Measurements from ENCODE around the gene MAU2.

Gene MAU2

GRCh38 chr19:19321141-19321577 is 530 bp downstream of the MAU2 start:
- H3K4me1 Mint-ChIP-seq = peaks cover 34% of the 10 kb centered on the region

GRCh38 chr19:19324059-19324770 is 3.6 kb downstream of the MAU2 start:
- H3K4me3 Mint-ChIP-seq = peak overlapping the region; percentile 31
- DNase-seq (ENCODE audit: low spot score in 2 of 2) (no peak), ATAC-seq (replicated peaks; ENCODE audit: extremely low read depth, poor library complexity, severe bottlenecking) (no peak)
- H3K4me1 Mint-ChIP-seq = peaks cover 45% of the 10 kb centered on the region
- peaks cover 45% of the 10 kb centered on the region for H3K36me3 Mint-ChIP-seq (ENCODE audit: insufficient read depth)
- no peaks in the 10 kb centered on the region for H3K27me3 Mint-ChIP-seq
- H3K27ac Mint-ChIP-seq (ENCODE audit: low read depth) = no peak overlapping the region
- no peaks in the 10 kb centered on the region for H3K9me3 Mint-ChIP-seq

More at GRCh38 chr19:19321141-19321577, 530 bp downstream of the MAU2 start:
- DNase-seq (ENCODE audit: low spot score in 2 of 2) = no peak
- no peak for ATAC-seq (replicated peaks; ENCODE audit: extremely low read depth, poor library complexity, severe bottlenecking)
- Mint-ChIP-seq H3K9me3 (no peaks in the 10 kb centered on the region), H3K4me3 (peak overlapping the region; percentile 93), H3K27ac (ENCODE audit: low read depth) (peak overlapping the region; percentile 95), H3K36me3 (ENCODE audit: insufficient read depth) (peaks cover 33% of the 10 kb centered on the region), H3K27me3 (no peaks in the 10 kb centered on the region)

DNA sequence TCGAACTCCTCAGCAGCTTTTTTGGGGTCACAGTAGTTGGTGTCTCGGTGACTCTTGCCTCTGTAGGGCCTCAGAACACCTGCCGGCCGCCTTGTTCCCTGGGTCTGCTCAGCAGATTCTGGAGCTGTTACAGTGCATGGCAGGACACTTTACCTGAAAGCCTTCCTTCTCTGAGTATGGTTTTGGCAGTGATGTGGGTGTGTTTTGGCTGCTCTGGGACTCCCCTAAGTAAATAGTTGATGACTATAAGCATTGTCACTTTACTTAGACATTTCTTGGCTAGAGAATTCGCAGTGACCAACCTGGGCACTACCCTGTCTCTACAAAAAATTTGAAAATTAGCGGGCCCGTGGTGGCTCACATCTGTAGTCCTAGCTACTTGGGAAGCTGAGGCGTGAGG is 7.0 kb downstream of the MAU2 start:
- H3K9me3 Mint-ChIP-seq = no peaks in the 10 kb centered on the region
- H3K27me3 Mint-ChIP-seq = no peaks in the 10 kb centered on the region
- no peak for DNase-seq (ENCODE audit: low spot score in 2 of 2)
- H3K4me1 Mint-ChIP-seq = peaks cover 46% of the 10 kb centered on the region
- ATAC-seq (replicated peaks; ENCODE audit: extremely low read depth, poor library complexity, severe bottlenecking) = no peak
- H3K27ac Mint-ChIP-seq (ENCODE audit: low read depth) = peak overlapping the region; percentile 29
- no peak overlapping the region for H3K4me3 Mint-ChIP-seq
- H3K36me3 Mint-ChIP-seq (ENCODE audit: insufficient read depth) = peaks cover 45% of the 10 kb centered on the region

GRCh38 chr19:19329126-19329525 is 8.5 kb downstream of the MAU2 start:
- ATAC-seq (replicated peaks; ENCODE audit: extremely low read depth, poor library complexity, severe bottlenecking) (peak; percentile 14), DNase-seq (ENCODE audit: low spot score in 2 of 2) (no peak)
- Mint-ChIP-seq H3K4me1 (peaks cover 43% of the 10 kb centered on the region), H3K9me3 (no peaks in the 10 kb centered on the region), H3K27ac (ENCODE audit: low read depth) (no peak overlapping the region), H3K4me3 (no peak overlapping the region), H3K36me3 (ENCODE audit: insufficient read depth) (peaks cover 39% of the 10 kb centered on the region), H3K27me3 (no peaks in the 10 kb centered on the region)

DNA sequence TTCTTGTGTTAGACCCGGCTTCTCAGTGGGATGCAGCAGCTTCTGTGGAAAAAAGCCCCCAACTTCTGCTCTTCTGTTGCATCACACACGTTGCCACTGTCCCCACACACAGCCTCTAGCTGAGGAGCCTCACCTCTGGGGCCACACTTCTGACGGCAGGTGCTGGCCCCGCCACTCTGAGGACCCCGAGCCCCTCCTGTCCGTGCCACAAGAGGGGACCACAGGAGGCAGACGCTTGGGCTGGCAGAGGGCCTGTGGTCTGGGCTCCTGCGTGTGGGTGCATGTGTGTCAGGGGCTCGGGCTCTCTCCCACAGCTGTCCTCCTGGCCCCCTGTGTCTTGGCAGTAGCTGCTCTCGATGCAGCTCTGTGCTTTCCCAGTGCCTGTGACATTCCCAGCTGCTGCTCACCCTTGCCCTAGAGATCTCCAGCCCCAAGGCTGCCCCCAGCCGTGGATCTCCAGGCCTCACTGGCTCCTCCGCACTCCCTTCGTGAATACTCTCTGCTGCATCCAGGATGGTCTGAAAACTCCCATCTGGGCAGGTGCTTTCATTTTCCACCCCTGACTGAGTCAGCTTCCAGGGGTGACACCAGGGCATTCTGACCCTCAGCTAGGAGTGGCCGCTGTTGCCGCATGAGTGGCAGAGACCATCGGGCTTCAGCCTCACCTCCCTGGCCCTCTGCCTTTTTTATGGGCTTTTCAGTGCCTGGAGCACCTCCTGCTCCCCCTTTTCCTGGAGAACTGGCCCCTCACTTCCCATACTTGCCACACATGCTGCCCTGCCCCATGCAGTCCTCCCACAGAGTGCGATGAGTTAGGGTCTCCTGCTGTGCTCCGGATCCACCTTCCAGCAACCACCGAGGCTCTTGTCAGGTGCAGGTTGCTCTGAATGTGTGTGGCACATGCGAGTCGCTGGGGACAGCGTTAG is 13.7 kb downstream of the MAU2 start:
- Mint-ChIP-seq H3K36me3 (ENCODE audit: insufficient read depth) (peaks cover 33% of the 10 kb centered on the region), H3K4me1 (peaks cover 29% of the 10 kb centered on the region), H3K4me3 (no peak overlapping the region), H3K27me3 (no peaks in the 10 kb centered on the region), H3K9me3 (no peaks in the 10 kb centered on the region), H3K27ac (ENCODE audit: low read depth) (no peak overlapping the region)
- DNase-seq (ENCODE audit: low spot score in 2 of 2) (no peak), ATAC-seq (replicated peaks; ENCODE audit: extremely low read depth, poor library complexity, severe bottlenecking) (no peak)

DNA sequence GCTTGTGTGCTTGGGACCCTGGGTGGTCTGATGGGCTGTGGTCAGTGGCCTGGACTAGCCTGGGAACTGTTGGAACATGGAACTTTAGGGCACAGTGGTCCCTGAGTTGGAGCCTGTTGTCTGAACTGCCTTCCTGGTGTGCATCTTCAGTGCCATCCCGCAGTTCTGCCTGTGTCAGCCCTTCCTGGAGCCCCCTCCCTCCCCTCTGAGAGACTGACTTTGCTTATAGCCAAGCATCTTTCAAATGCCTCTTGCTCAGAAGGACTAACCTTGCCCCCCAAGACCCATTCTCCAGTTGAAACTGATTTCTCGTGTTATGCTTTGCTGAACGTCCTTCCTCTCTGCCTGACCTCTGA is 14.3 kb downstream of the MAU2 start:
- H3K36me3 Mint-ChIP-seq (ENCODE audit: insufficient read depth) = peaks cover 37% of the 10 kb centered on the region
- no peaks in the 10 kb centered on the region for H3K27me3 Mint-ChIP-seq
- ATAC-seq (replicated peaks; ENCODE audit: extremely low read depth, poor library complexity, severe bottlenecking) (no peak), DNase-seq (ENCODE audit: low spot score in 2 of 2) (no peak)
- H3K27ac Mint-ChIP-seq (ENCODE audit: low read depth) = no peak overlapping the region
- no peaks in the 10 kb centered on the region for H3K9me3 Mint-ChIP-seq
- H3K4me3 Mint-ChIP-seq = no peak overlapping the region
- peaks cover 27% of the 10 kb centered on the region for H3K4me1 Mint-ChIP-seq

DNA sequence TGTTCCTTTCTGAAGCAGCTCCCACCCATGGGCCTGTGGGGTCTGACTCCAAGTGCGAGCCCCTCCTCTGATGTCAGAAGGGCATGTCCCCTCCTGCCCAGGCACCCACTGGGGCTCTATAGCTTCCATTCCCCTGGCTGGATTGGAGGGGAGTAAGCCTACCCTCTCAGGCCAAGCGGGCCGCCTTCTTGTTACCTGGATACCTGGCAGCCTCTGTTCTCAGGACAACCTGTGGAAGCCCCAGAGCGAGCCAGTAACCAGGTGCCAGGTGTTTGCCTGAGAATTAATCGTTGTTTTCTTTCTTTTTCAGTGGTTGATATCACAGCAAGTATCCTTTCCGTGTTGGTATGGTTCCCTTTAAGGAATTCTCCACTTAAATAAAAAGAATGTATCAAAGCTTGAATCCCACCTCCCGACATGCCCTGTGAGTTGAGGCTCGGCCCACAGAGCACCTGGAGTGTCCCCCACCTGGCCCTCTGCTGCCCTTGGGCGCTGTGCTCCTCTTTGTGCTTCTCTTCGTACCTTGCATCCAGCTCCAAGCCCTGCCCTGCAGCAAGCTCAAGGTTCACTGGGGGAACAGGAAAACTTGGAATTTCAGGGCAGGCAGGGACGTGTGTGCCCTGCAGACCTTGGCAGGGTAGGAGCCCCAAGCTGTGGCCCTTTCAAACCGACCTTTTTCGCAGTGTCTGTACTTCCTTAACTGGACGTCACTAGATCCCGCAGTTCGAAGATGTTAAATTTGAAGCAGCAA is 15.0 kb downstream of the MAU2 start:
- DNase-seq (ENCODE audit: low spot score in 2 of 2) (no peak), ATAC-seq (replicated peaks; ENCODE audit: extremely low read depth, poor library complexity, severe bottlenecking) (no peak)
- H3K4me1 Mint-ChIP-seq = peaks cover 27% of the 10 kb centered on the region

DNA sequence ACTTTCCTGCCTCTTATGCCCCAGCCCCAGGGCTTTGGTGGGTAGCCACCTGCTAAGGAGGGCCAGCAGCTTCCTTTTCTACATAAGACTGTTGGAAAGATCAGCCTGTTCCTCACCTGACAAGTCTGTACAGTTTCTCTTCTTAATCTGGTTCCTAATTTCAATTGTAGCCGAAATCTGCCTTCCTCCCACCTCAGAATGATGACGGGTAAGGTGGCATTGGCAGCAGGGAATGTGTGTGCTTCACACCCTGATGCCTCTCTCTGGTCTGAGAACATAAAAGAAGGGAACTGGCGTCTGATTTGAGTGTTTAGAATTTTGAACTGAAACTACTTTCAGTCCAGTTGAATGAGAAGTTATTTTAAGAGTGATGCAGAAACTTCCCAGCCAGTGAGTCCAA is 16.0 kb downstream of the MAU2 start:
- H3K27ac Mint-ChIP-seq (ENCODE audit: low read depth) = peak overlapping the region; percentile 41
- H3K9me3 Mint-ChIP-seq = no peaks in the 10 kb centered on the region
- DNase-seq (ENCODE audit: low spot score in 2 of 2) (no peak), ATAC-seq (replicated peaks; ENCODE audit: extremely low read depth, poor library complexity, severe bottlenecking) (no peak)
- peaks cover 33% of the 10 kb centered on the region for H3K36me3 Mint-ChIP-seq (ENCODE audit: insufficient read depth)
- H3K27me3 Mint-ChIP-seq = no peaks in the 10 kb centered on the region
- H3K4me1 Mint-ChIP-seq = peaks cover 23% of the 10 kb centered on the region
- no peak overlapping the region for H3K4me3 Mint-ChIP-seq

More for the DNA sequence above, 15.0 kb downstream of the MAU2 start:
- Mint-ChIP-seq H3K27me3 (no peaks in the 10 kb centered on the region), H3K9me3 (no peaks in the 10 kb centered on the region), H3K36me3 (ENCODE audit: insufficient read depth) (peaks cover 34% of the 10 kb centered on the region), H3K27ac (ENCODE audit: low read depth) (no peak overlapping the region), H3K4me3 (no peak overlapping the region)

- no peak overlapping the region for H3K27ac Mint-ChIP-seq (ENCODE audit: low read depth)
- peaks cover 30% of the 10 kb centered on the region for H3K36me3 Mint-ChIP-seq (ENCODE audit: insufficient read depth)
- DNase-seq (ENCODE audit: low spot score in 2 of 2) = no peak
- no peaks in the 10 kb centered on the region for H3K27me3 Mint-ChIP-seq
- no peak overlapping the region for H3K4me3 Mint-ChIP-seq
- H3K4me1 Mint-ChIP-seq = peaks cover 22% of the 10 kb centered on the region
- no peak for ATAC-seq (replicated peaks; ENCODE audit: extremely low read depth, poor library complexity, severe bottlenecking)
- no peaks in the 10 kb centered on the region for H3K9me3 Mint-ChIP-seq
These were observed 16.5 kb downstream of the MAU2 start for GRCh38 chr19:19337120-19337519.

- Mint-ChIP-seq H3K9me3 (no peaks in the 10 kb centered on the region), H3K4me3 (no peak overlapping the region), H3K27me3 (no peaks in the 10 kb centered on the region), H3K36me3 (ENCODE audit: insufficient read depth) (peaks cover 29% of the 10 kb centered on the region), H3K4me1 (peaks cover 22% of the 10 kb centered on the region), H3K27ac (ENCODE audit: low read depth) (no peak overlapping the region)
- DNase-seq (ENCODE audit: low spot score in 2 of 2) (no peak), ATAC-seq (replicated peaks; ENCODE audit: extremely low read depth, poor library complexity, severe bottlenecking) (no peak)
These were observed 17.5 kb downstream of the MAU2 start for GRCh38 chr19:19338082-19338481.

DNA sequence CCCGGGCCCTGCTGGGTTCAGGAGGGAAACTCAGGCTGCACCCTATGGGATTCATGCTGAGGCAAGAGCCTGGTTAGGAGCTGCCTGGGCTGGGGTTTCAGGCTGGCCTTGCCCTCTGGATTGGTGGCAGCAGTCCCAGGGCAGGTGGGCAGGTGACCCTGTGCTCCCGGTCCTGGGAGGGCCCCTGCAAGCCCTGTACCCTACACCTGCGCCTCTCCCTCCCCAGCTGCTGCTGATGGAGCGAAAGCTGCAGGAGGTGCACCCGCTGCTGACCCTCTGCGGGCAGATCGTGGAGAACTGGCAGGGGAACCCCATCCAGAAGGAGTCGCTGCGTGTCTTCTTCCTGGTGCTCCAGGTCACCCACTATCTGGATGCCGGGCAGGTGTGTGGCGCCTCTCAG is 20.4 kb downstream of the MAU2 start:
- H3K9me3 Mint-ChIP-seq = no peaks in the 10 kb centered on the region
- peaks cover 34% of the 10 kb centered on the region for H3K36me3 Mint-ChIP-seq (ENCODE audit: insufficient read depth)
- no peaks in the 10 kb centered on the region for H3K27me3 Mint-ChIP-seq
- ATAC-seq (replicated peaks; ENCODE audit: extremely low read depth, poor library complexity, severe bottlenecking) (no peak), DNase-seq (ENCODE audit: low spot score in 2 of 2) (no peak)
- no peak overlapping the region for H3K4me3 Mint-ChIP-seq
- H3K4me1 Mint-ChIP-seq = no peaks in the 10 kb centered on the region
- H3K27ac Mint-ChIP-seq (ENCODE audit: low read depth) = no peak overlapping the region
